Measurements from ENCODE around the gene B4GALT4.

DNA sequence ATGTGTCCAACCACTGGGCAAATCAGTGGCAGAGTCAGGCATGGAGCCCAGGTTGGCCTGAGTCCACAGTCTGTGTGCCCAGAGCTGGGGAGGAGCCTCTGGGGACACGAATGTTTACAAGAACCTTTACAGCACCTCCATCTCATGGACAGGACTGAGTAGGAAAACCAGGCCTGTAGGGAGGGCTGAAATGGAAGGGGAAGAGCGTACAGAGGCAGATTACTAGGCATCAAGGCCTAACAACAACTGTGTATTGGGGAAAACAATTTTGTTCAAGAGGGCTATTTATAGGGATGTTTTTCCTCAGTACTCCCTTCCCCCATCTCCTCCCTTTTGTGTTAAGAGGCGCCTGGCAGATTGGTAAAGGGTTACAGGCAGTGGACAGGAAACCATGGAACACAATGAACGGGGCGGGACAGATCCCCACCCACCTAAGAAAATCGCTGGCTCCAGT lies 38.5 kb upstream of the B4GALT4 start:
- TF ChIP-seq, protein P1, sequence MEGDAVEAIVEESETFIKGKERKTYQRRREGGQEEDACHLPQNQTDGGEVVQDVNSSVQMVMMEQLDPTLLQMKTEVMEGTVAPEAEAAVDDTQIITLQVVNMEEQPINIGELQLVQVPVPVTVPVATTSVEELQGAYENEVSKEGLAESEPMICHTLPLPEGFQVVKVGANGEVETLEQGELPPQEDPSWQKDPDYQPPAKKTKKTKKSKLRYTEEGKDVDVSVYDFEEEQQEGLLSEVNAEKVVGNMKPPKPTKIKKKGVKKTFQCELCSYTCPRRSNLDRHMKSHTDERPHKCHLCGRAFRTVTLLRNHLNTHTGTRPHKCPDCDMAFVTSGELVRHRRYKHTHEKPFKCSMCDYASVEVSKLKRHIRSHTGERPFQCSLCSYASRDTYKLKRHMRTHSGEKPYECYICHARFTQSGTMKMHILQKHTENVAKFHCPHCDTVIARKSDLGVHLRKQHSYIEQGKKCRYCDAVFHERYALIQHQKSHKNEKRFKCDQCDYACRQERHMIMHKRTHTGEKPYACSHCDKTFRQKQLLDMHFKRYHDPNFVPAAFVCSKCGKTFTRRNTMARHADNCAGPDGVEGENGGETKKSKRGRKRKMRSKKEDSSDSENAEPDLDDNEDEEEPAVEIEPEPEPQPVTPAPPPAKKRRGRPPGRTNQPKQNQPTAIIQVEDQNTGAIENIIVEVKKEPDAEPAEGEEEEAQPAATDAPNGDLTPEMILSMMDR (conservative IDR thresholded peaks at IDR 0.05 in 1 of 2, IDR thresholded peaks at IDR 0.05 in 1 of 2; ENCODE audit: extremely low read depth in 1 of 2, insufficient read depth in 1 of 2, low read depth in 1 of 2, low read length in 2 of 2): no peak
- no peak for TF ChIP-seq EZH2 (IDR thresholded peaks at IDR 0.05; ENCODE audit: borderline replicate concordance, low read length)
